ENCODE measurements around the gene SF3A1.

DNA sequence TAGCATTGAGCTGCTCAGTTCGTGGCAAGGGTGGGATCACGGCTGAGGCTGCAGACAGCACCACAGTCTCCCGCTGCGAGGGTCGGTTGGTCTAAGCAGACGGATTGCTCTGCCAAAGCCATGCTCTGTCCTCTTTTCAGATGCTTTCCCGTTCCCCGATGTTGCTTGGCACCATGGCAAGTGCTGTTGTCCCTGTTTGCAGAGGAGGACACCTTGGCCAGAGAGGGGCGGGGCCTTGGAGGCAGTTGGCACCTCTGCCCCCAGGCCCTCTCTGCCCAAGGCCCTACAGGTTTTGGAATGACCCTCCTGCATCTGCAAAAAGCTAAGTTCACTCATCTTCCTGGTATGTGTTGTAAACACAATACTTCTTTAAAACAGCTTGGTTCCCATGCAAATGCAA, 11.7 kb upstream of the SF3A1 start:
- TF ChIP-seq CTCF (IDR thresholded peaks at IDR 0.05; ENCODE audit: insufficient read depth, low read depth, low read length) (no peak), EZH2 (IDR thresholded peaks at IDR 0.05; ENCODE audit: insufficient read depth, low read length) (no peak)

Data from astrocyte (in vitro differentiated cells and primary cell).